Mucosa of descending colon (tissue), 3 donors: ENCODE measurements around the gene RANBP9. TPM values are rescaled to one million over a fixed set of nuclear protein-coding genes. Genes with fewer than 3 reads are reported as not detected.

ENCODE experiments used
- ATAC-seq: fragments of 200-7000 bp; cut with Tn5 transposase; one replicate; pipeline ENCODE4 v1.9.1; 2020; ENCODE audit warnings: mild to moderate bottlenecking, moderate library complexity
- DNase-seq, 3 donors: peaks; one replicate each; pipeline ENCODE4 v3.0.0-alpha.2; 2020
- H3K36me3 ChIP-seq: fragments of 200-600 bp; one replicate; pipeline ENCODE4 v1.8.0; 2021; ENCODE audit warnings: low read depth, mild to moderate bottlenecking
- H3K4me1 ChIP-seq: fragments of 200-600 bp; one replicate; pipeline ENCODE4 v1.8.0; 2021; ENCODE audit warnings: low read depth, mild to moderate bottlenecking
- H3K4me3 ChIP-seq: fragments of 200-600 bp; one replicate; pipeline ENCODE4 v1.8.0; 2021; ENCODE audit warnings: mild to moderate bottlenecking
- H3K9me3 ChIP-seq: fragments of 200-600 bp; one replicate; pipeline ENCODE4 v1.8.0; 2021; ENCODE audit warnings: mild to moderate bottlenecking
- CTCF ChIP-seq: fragments of 200-600 bp; IDR thresholded peaks from one replicate; pipeline ENCODE4 v1.8.0; 2022; ENCODE audit warnings: antibody characterized with exemption, mild to moderate bottlenecking
- intact Hi-C, 2 donors: fragments of 100-400 bp; cut with DNase I in 1 of 2; cut with micrococcal nuclease in 1 of 2; formaldehyde crosslinking; loops; one replicate each; pipeline versions ENCODE4 v1.11.0 to v1.11.1; 2022; cut with DNase I, micrococcal nuclease
- total RNA-seq, 3 donors: library from RNA; stranded (reverse); fragmentation: NEBNext Ultra II Directional in 2 of 3; extraction: Animal tissue kit (Norgen Biotek cat#: 25700) in 2 of 3; gene quantifications; one replicate each; pipeline versions ENCODE4 v1.2.1 to v1.2.4, GENCODE V29; 2021 to 2023
- donor health status: DM: no; HTN: no; CAD: no; lungs with moderate emphysema.
- donor health status: DM: no; HTN: no; CAD: no.
- donor health status: DM: no; HTN: yes; CAD: no.

RANBP9 gene
- total RNA-seq, 3 donors from 2014 or later, result 33.4 to 58.4 (median 38.7) TPM

DNA sequence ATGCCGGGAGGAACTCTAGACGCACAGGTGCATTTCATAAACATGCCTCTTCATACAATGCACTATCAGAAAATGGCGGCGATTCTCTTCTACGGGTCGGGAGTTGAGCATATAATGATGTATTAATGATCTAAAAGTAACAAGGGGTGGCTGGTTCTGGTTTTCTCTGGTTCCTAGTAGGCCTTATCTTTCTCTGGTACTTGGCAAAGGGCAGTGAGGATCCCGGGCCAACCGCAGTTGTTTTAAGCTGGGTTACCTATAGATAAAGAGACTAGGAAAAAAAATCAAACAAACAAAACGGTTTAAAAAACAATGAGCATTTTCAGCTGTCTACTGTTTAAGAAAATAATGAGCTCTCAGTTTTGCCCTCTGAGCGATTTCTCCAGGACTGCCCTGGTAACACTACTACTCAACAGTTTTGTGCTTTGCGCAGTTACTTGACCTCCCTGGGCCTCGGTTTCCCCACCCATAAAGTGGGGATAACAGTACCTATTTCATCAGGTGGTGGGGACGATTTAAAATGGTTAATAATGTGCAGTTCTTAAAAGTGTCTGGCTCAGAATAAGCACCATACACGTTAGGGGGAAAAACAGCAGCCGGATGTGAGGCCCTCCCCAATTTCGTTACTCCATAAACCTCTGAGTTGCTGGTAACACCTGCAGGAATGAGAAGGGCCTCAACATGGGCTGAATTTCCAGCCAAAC, 138.5 kb downstream of the RANBP9 start:
- no peaks in the 10 kb centered on the region for H3K36me3 ChIP-seq
- H3K4me1 ChIP-seq, result peaks cover 3% of the 10 kb centered on the region
- no peak for TF ChIP-seq CTCF
- DNase-seq, result no peak
- no peak for ATAC-seq
- H3K9me3 ChIP-seq, result no peaks in the 10 kb centered on the region
- no peak overlapping the region for H3K4me3 ChIP-seq
- intact Hi-C loops, result loop anchor here in 1 of 2 donors (10.0 kb wide), 1 partner anchor 238 kb away; no protein-coding TSS in a partner anchor

- intact Hi-C loops, result loop anchor here in 1 of 2 donors (10.0 kb wide), 1 partner anchor 237 kb away; no protein-coding TSS in a partner anchor
- no peak for ATAC-seq
- no peak for TF ChIP-seq CTCF
Observed at GRCh38 chr6:13572240-13572639, 139.4 kb downstream of the RANBP9 start.

More at GRCh38 chr6:13572240-13572639, 139.4 kb downstream of the RANBP9 start:
- Histone ChIP-seq H3K4me3 (no peak overlapping the region), H3K36me3 (no peaks in the 10 kb centered on the region), H3K4me1 (peaks cover 3% of the 10 kb centered on the region), H3K9me3 (no peaks in the 10 kb centered on the region)
- DNase-seq, result no peak

Other genes with a start within 250 kb of the RANBP9 start
- gene GFOD1, start 224.2 kb downstream of the RANBP9 start, total RNA-seq, result 10 to 100 TPM; 10.4 to 22.4 (median 13.2) TPM
- gene SIRT5, start 137.2 kb downstream of the RANBP9 start, total RNA-seq, result 10 to 100 TPM; 15.9 to 21.1 (median 16.5) TPM
- gene NOL7, start 96.5 kb downstream of the RANBP9 start, total RNA-seq, result 10 to 100 TPM; 47.4 to 53.9 (median 49.0) TPM
- 10 to 100 TPM; 26.2 to 45.4 (median 33.6) TPM for gene MCUR1, start 102.7 kb upstream of the RANBP9 start, total RNA-seq
- gene RNF182, start 213.1 kb upstream of the RANBP9 start, total RNA-seq, result under 1 TPM in 2 of 3 donors, not detected in 1; 0.09 to 0.25 TPM